GM21381 (cell line): ENCODE results near the gene VBP1.
"Not testable (repeated sequence)": the region's sequence is repeated elsewhere in the genome, so short reads cannot be mapped to it uniquely, and the experiment has no call there.

Source experiments
- ATAC-seq: cut with Tn5 transposase; IDR thresholded peaks from one replicate; pipeline ENCODE4 v1.9.1; 2021; ENCODE audit warnings: mild to moderate bottlenecking, moderate library complexity; ENCODE audit not compliant: unreplicated experiment

VBP1 gene

DNA sequence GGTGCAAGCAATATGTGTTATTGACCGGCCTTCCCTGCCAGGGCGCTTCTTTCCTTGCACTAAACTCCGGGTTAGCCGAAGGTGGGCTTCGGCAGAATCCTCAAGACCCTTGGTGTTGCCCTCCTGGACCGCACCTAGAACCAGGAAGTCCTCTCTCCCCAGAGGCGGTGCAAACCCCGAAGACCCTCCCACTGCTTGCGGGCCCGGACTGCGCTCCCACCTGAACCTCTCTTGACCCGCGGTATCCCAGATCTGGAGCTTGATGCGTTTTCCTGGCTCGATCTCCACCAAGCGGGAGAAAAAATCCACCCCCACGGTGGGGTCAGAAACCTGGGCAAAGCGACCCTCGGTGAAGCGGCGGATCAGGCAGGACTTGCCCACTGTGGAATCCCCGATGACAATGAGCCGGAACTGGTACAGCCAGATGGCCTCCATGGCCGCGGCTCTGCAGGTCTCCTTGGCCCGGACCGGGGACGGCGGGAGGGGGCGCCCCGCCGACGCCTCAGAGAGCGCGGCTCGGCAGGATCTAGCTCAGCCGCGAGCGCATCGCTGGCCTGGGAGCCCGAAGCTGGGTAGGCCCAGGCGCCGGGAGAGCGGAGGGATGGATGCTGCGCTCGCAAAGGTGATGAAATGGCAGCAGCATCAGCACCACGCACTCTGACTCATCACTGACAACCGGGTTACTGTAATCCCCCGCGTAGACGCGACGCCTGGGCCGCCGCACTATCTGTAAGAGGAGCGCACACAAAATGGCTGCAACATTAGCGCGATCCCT, 47.8 kb downstream of the VBP1 start, which contains the start of gene RAB39B:
TSS of gene RAB39B (minus strand) at position 638 of the 775 bp plus-strand sequence. CDS start at position 435, 203 bp downstream.
- peak; percentile 94 for ATAC-seq

DNA sequence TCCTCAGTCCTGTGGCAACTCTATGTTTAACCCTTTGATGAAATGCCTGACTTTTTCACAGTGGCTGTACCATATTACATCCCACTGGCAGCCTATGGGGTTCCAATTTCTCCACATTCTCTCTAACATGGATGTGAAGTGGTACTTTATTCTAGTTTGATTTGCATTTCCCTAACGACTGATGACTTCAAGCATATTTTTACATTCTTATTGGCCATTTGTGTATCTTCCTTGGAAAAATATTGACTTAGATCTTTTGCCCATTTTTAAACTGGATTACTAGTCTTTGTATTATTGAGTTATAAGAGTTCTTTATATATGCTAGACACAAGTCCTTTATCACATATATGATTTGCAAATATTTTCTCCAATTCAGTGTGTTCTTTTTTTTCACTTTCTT, 50.2 kb downstream of the VBP1 start:
- no peak for ATAC-seq

DNA sequence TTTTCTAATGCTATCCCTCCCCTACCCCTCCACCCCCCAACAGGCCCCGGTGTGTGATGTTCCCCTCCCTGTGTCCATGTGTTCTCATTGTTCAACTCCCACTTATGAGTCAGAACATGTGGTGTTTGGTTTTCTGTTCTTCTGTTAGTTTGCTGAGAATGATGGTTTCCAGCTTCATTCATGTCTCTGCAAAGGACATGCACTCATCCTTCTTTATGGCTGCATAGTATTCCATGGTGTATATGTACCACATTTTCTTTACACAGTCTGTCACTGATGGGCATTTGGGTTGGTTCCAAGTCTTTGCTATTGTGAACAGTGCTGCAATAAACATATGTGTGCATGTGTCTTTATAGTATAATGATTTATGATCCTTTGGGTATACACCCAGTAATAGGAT, 51.7 kb downstream of the VBP1 start:
- ATAC-seq = not testable (repeated sequence)

DNA sequence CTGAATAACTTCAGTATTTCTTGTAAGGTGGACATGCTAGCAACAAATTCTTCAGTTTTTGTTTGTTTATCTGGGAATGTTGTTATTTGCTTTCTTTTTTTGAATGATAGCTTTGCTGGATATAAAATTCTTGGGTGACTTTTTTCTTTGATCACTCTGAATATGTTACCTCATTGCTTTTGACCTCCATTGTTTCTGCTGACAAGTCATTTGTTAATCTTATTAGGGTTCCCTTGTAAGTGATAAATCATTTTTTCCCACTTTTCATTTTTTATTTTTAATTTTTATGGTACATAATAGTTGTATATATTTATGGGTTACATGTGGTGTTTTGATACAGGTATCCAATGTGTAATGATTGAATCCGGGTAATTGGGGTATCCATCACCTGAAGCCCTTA, 54.7 kb downstream of the VBP1 start:
- no peak for ATAC-seq

DNA sequence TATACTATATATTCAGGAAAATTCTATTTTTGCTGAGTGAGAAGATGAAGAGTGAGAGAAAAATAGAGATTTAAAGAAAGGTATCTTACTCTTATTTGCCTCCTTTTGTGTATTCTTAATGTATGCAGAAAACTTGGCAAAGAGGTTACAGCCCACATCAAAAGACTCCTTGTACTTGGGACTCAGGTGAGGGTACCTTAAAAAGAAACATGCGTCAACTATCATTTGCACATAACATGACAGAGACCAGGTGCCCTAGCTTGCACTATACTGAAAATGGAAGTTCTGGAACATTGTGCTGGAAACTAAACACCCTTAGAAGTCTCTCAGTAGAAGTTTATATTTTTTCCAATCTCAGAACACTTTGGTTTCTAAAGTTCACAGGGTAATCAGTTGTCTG, 63.6 kb downstream of the VBP1 start:
- ATAC-seq = no peak
